RWPE1 (cell line): ENCODE results near the gene STBD1.
"Not testable (repeated sequence)": the region's sequence is repeated elsewhere in the genome, so short reads cannot be mapped to it uniquely, and the experiment has no call there.

ENCODE experiments used
- CTCF ChIA-PET: fragments of 350-600 bp; sonication (Branson Sonifier 250); formaldehyde crosslinking; extraction: SDS; loops from one replicate; lab custom pipeline; 2021; lab: Yijun Ruan, JAX
- POLR2A ChIA-PET: fragments of 400-600 bp; formaldehyde crosslinking; extraction: SDS; loops from one replicate; lab custom pipeline; 2020; ENCODE audit warnings: antibody characterized with exemption; ENCODE audit not compliant: low non-redundant PET; lab: Yijun Ruan, JAX
- DNase-seq: peaks from one replicate; pipeline ENCODE4 v3.0.0; 2012; ENCODE audit warnings: low spot score
- H3K27ac ChIP-seq: fragments of 450-650 bp; 2 replicates; pipeline ENCODE4 v1.5.1; 2017
- TF ChIP-seq, protein P1 (sequence below): fragments of 450-650 bp; conservative IDR thresholded peaks from 2 replicates; pipeline ENCODE4 v1.5.1; 2017; ENCODE audit warnings: low read depth, mild to moderate bottlenecking

Gene STBD1

DNA sequence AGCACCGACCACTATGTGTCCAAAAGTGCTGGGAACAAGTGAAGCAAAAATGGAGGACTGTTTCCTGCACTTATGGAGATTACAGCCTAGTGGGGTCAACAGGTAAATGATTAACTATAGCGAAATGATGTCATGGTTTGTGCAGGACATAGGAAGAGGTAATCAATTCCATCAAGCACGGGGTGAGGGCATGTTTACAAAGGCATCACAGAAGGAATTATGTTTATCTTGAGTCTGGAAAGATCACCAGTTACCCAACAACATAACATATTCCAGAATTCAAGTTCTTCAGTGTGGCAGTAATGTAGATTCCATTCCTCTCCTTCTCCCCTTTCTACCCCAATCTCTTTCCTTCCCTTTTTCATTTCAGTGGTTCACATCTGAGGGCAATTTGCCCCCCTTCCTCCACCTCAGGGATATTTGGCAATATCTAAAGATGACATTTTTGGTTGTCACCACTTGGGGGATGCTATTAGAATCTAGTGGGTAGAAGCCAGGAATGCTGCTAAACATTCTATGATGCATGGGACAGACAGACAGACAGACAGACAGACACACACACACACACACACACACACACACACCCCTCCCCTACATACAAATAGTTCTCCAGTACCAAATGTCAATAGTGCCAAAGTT lies 30.9 kb upstream of the STBD1 start:
- POLR2A ChIA-PET: no interaction called here
- TF ChIP-seq, protein P1, sequence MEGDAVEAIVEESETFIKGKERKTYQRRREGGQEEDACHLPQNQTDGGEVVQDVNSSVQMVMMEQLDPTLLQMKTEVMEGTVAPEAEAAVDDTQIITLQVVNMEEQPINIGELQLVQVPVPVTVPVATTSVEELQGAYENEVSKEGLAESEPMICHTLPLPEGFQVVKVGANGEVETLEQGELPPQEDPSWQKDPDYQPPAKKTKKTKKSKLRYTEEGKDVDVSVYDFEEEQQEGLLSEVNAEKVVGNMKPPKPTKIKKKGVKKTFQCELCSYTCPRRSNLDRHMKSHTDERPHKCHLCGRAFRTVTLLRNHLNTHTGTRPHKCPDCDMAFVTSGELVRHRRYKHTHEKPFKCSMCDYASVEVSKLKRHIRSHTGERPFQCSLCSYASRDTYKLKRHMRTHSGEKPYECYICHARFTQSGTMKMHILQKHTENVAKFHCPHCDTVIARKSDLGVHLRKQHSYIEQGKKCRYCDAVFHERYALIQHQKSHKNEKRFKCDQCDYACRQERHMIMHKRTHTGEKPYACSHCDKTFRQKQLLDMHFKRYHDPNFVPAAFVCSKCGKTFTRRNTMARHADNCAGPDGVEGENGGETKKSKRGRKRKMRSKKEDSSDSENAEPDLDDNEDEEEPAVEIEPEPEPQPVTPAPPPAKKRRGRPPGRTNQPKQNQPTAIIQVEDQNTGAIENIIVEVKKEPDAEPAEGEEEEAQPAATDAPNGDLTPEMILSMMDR: no peak

DNA sequence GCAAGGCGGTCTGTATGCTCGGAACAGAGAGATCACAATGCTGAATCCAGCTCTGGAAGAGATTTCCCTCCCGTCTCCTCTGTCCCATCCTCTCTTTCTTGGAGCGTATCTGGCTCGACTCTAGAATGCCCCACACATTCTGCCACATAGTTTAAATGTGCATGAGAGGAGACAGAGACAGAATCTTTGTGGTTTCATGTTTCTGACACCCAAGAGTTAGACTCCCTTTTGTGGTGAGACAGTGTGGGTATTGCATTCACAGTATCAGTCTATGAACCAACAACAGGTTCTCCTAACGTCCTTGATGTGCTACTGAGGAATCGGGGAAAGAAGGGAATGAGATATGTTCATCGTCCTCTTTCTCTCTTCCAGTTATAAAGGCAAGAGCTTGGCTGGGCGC lies 29.7 kb upstream of the STBD1 start:
- ChIA-PET CTCF (no interaction called here), POLR2A (no interaction called here)
- no peak for DNase-seq
- TF ChIP-seq, protein P1: no peak
- no peak overlapping the region for H3K27ac ChIP-seq

More for the DNA sequence above, 30.9 kb upstream of the STBD1 start:
- CTCF ChIA-PET: interaction anchor here (0.7 kb wide), 1 partner anchor 412 kb away, joined by 5 read pairs; no protein-coding TSS in a partner anchor
- DNase-seq: no peak
- H3K27ac ChIP-seq: no peak overlapping the region

DNA sequence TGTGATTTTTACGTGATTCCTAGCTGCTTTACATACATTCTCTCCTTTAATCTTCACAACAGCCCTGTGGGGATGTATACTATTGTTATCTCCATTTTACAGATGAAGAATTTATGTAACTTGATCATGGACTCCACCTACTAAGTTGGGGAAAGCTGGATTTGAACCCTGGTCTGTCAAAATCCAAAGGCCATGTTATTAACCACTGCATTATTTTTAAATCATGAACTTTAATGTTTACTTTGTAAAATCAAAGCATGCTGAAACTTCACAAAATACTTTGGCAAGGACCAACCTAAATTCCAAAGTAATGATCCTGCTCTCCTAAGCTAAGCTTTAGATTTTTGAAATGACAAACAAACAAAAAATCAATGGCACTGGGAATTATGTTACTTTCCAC lies 28.9 kb upstream of the STBD1 start:
- H3K27ac ChIP-seq: no peak overlapping the region
- CTCF ChIA-PET: no interaction called here
- DNase-seq: no peak
- TF ChIP-seq, protein P1: no peak
- POLR2A ChIA-PET: no interaction called here

DNA sequence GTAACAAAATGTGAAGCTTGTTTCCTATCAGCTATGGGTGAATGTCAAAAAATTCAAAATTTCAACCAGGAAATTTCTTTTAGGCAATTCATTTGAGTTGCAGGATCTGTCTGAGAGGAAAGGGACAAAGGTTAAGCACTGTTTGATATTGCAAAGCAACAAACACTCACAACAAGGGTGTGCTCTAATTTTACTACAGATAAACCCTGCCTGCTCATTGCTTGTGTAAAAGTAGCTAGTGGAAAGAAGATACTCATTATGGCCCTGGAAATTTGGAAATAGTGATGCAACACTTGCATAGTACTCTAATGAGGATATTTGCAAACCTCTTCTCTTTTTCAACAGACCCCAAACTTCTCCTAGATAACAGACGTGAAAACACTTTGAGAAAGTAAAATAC lies 27.9 kb upstream of the STBD1 start:
- CTCF ChIA-PET: interaction anchor here (0.8 to 1.1 kb wide), 2 partner anchors 28 to 56 kb away, joined by 3 read pairs; no protein-coding TSS in a partner anchor
- TF ChIP-seq, protein P1: no peak
- no peak overlapping the region for H3K27ac ChIP-seq
- DNase-seq: no peak
- POLR2A ChIA-PET: no interaction called here

DNA sequence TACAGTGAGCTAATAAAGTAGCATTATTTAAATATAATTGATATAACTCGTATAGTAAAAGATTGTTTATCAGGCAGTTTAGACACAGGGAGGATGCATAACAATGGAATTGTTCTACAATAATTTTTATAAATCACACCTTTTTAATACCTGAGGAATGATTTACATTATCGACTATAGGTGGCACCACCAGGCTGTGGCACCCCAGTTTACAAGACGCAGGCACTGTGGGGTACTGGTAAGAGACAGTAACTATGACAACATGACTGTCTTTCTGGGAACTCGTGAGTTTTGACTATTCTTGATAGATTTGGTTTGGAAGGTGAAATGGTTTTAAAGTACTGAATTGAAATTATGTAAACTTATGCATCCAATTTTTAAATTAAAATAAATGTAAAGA lies 27.1 kb upstream of the STBD1 start:
- TF ChIP-seq, protein P1: no peak
- CTCF ChIA-PET: interaction anchor here (1.1 kb wide), 1 partner anchor 28 kb away, joined by 3 read pairs; no protein-coding TSS in a partner anchor
- no peak for DNase-seq
- H3K27ac ChIP-seq: no peak overlapping the region
- POLR2A ChIA-PET: no interaction called here

DNA sequence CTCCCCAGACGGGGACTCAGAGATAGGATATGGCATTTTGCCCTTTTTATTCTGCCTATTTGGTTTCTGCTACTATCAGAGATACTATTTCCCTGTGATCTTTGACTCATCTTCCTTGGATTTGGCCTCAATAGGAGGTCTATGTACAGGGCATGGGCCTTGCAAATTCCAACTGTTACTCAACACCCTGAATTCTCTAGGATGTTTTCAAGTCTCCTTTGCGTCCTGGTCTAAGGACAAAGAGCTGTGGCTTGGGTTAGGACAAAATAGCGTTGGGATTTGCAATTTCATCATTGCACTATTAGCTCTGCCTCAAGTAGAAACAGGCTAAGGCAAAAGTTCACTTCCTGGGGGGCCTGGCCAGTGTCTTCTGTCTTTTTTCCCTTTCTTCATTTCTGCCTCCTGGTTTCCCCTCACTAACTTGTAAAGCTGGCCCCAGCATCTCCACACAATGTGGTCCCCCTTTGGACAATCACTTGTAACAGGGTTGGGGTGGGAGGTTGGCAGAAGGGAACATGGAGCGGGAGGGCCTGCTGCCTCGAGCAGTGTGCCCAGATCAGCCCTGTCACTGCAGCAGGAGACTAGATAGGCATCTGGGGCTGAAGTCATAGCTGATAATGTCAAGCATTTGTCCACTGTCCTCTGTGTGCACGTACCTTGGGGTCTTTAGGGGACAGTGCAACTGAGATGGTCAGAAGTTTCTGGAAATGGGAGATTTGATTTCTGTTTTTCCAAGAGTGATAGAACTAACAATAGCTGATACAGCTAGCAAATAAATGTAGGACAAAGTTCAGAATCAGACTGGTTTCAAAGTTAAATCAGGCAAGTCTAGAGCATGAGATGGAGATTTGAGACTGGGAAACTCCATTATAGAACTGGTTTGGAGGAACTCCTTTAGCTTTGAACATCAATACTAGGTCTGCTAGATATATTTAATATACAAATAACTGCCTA lies 25.8 kb upstream of the STBD1 start:
- H3K27ac ChIP-seq: no peak overlapping the region
- CTCF ChIA-PET: interaction anchor here (0.5 kb wide), 2 partner anchors 90 to 477 kb away, joined by 3 read pairs; no protein-coding TSS in a partner anchor
- DNase-seq: no peak
- POLR2A ChIA-PET: no interaction called here
- TF ChIP-seq, protein P1: no peak

DNA sequence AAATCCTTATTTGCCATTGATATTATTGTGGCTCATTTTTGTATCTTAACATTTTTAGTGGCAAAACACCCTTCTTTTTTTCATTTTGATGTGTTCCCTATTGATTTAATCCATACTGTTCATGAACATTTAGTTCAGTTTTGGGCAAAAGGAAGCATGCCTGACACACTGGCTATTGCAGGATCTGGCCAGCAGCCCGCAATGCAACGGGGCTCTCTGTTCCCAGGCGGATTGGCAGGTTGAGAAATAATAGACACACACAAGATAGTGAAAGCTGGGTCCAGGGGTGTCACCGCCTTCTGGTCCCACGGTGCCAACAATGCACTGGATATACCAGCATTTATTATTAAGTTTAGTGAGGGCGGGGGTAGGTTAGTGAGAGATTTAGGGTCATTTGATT lies 24.9 kb upstream of the STBD1 start:
- H3K27ac ChIP-seq, DNase-seq, POLR2A ChIA-PET: not testable (repeated sequence)
- CTCF ChIA-PET: interaction anchor here (0.5 kb wide), 1 partner anchor 89 kb away, joined by 3 read pairs; no protein-coding TSS in a partner anchor
